ENCODE results near the gene SV2C. TPM values are rescaled to one million over a fixed set of nuclear protein-coding genes. Genes with fewer than 3 reads are reported as not detected.

Gene SV2C
- total and polyA plus RNA-seq, 5 experiments from 2014 or later, result not detected

DNA sequence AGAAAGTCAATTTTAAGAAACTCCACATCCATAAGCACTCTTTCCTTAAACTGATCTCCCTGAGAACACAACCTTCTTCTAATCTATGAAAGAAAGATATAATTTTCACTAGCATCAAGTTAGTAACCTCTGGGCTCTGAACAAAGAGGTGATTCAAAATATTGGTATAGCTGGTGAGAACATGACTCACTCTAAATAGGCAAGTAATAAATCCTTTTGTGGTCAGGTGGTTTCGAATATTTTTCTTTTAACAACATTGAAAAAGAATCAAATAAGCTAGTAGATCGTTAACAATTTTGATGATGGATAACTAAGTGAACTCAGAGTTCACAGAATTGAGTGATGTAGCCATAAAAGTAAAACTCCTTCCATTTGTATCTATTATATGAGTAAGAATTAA, 169.3 kb downstream of the SV2C start:
- Mint-ChIP-seq H3K9me3 (no peaks in the 10 kb centered on the region), H3K27ac (no peak overlapping the region), H3K27me3 (peaks cover 0 to 10% (median 7%) of the 10 kb centered on the region in 5 donors), H3K4me1 (peaks cover 0 to 9% (median 7%) of the 10 kb centered on the region in 4 donors), H3K36me3 (no peaks in the 10 kb centered on the region), H3K4me3 (no peak overlapping the region)
- DNase-seq (no peak), ATAC-seq (no peak)
- POLR2A ChIA-PET, result no interaction called here

DNA sequence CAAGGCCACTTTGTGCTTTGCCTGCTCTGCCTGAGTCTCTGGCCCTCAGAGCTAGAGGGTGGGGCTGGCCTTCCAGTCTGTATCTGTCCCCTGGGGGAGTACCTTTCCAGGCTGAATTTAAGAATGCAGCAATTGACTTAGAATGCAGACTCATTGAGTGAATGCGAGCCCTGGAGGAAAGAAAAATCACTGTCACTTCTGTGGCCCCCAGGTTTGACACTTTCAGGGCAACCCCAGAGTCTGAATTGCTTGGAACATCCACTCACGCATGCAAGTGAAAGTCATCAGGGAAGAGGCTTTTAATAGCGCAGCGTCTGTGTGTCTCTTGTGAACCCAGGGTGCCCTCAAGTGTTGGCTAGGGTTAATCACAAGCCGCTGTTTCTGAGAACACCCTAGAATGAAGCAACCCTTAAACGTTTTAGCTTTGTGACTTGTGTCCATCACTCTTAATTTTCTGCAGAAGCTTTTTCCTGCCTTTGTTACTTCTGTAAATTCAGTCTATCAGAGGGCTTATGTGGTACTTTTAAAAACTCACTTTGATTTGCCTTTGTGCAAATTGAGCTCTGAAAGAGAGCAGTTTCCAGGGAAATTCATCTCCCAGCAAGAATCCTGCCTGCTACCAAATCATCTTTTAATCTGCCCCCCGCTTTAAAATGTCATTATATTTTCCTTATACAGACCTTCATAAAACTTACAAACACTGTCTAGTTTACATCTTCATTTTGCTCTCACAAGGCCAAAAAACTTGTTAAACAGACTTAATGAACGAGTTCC, 173.1 kb downstream of the SV2C start:
- ATAC-seq (peak; percentile 98 to 99), DNase-seq (peak; percentile 8 to 71 (median 50))
- Mint-ChIP-seq H3K9me3 (no peaks in the 10 kb centered on the region), H3K27ac (peak overlapping the region in 2 of 10 donors; percentile 4 to 35), H3K36me3 (no peaks in the 10 kb centered on the region), H3K4me3 (peak overlapping the region in 5 of 10 donors; percentile 7 to 45 (median 20)), H3K4me1 (peaks cover 0 to 9% (median 7%) of the 10 kb centered on the region in 4 donors), H3K27me3 (peaks cover 0 to 10% (median 7%) of the 10 kb centered on the region in 5 donors)
- POLR2A ChIA-PET, result no interaction called here

DNA sequence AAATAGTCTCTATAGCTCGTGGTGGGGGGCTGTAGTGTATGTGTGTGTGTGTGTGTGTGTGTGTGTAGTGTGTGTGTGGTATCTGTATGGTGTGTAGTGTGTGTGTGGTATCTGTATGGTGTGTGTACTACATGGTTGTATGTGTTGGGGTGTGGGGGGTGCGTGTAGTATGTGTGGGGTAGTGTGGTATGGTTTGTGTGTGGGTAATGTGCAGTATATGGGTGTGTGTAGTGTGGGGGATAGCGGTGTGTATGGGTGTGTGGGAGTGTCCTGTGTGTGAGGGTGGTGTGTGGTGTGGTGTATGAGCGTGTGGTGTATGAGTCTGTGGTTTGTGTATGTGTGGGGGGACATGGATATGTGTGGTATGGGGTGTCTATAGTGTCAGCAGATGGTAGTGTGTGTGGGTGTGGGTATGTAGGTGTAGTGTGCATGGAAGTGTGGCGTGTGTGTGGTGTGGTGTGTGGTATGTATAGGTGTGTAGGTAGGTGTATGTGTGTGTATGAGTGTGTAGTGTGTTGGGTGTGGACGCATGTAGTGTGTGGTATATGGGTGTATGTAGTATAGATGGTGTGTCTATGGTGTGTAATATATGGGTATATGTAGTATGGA, 174.1 kb downstream of the SV2C start:
- no peak for DNase-seq
- POLR2A ChIA-PET, result no interaction called here
- H3K9me3 Mint-ChIP-seq, result peaks cover 0 to 2% (median 0%) of the 10 kb centered on the region in 9 donors
- peaks cover 0 to 10% (median 7%) of the 10 kb centered on the region in 5 donors for H3K27me3 Mint-ChIP-seq
- no peaks in the 10 kb centered on the region for H3K36me3 Mint-ChIP-seq
- peaks cover 0 to 9% (median 7%) of the 10 kb centered on the region in 4 donors for H3K4me1 Mint-ChIP-seq
- no peak for ATAC-seq
- H3K27ac Mint-ChIP-seq, result no peak overlapping the region
- no peak overlapping the region for H3K4me3 Mint-ChIP-seq

DNA sequence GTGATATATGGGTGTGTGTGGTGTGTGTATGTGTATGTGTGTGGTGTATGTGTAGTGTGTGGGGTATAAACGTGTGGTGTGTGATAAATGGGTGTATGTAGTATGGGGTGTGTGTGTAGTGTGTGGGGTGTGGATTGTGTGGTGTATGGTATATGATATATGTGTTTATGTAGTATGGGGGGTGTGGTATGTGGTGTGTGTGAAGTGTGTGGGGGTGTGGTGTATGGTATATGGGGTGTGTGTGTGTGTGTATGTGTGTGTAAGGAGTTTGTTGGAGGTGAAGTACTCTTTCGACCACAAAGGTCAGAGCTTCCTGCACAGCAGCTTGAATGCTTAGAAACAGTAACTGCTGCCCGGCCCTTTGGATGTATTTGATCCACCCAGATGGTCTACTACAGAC, 174.7 kb downstream of the SV2C start:
- Mint-ChIP-seq H3K36me3 (peaks cover 0 to 5% (median 3%) of the 10 kb centered on the region in 3 donors), H3K4me3 (no peak overlapping the region), H3K27me3 (peaks cover 0 to 10% (median 7%) of the 10 kb centered on the region in 5 donors), H3K4me1 (peaks cover 0 to 9% (median 7%) of the 10 kb centered on the region in 4 donors), H3K27ac (no peak overlapping the region), H3K9me3 (peaks cover 0 to 7% (median 4%) of the 10 kb centered on the region in 9 donors)
- POLR2A ChIA-PET, result no interaction called here
- ATAC-seq (no peak), DNase-seq (no peak)

DNA sequence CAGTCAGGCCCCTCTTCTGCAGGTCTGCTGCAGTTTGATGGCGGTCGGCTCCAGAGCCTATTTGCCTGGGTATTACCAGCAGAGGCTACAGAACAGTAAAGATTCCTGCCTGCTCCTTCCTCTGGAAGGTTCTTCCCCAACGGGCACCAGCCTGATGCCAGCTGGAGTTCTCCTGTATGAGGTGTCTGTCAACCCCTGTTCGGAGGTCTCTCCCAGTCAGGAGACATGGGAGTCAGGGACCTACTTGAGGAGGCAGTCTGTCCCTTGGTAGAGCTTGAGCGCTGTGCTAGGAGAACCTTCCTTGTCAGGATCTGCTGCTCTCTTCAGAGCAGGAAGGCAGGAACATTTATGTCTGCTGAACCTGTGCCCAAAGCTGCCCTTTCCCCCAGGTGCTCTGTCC, 181.5 kb downstream of the SV2C start:
- peaks cover 0 to 16% (median 12%) of the 10 kb centered on the region in 3 donors for H3K36me3 Mint-ChIP-seq
- H3K4me3 Mint-ChIP-seq, result no peak overlapping the region
- POLR2A ChIA-PET, result no interaction called here

DNA sequence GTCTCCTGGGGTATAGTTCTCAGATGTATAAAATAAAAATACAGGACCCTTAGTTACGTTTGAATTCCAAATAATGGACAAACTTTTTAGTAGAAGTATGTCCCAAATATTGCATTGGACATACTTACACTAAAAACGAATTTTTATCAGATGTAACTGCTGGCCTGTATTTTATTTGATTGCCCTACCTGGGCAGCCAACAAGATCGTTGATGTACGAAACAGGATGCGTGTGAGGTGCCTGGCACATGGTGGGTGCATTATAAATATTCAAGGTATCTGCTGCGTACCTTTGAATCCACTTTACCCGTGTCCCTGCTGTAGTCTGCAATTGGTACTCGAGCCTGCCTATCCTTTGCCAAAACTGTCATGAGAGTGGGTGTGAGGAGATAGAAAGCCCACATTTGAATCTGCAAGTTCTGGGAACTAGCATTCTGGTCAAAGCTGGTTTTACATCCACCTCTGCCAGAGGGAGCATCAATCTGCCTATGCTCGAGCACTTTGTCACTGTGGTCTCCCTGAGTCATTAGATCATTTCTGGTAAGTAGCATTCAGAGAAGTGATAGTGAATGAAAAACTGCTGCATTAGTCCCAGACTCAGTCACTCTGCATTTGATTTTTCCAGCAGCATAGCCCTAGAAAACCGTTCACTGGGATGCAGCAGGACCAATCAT, 186.2 kb downstream of the SV2C start:
- H3K27me3 Mint-ChIP-seq, result peaks cover 4 to 14% (median 7%) of the 10 kb centered on the region in 5 donors
- H3K27ac Mint-ChIP-seq, result peak overlapping the region in 1 of 10 donors; percentile 32
- H3K36me3 Mint-ChIP-seq, result no peaks in the 10 kb centered on the region
- ATAC-seq (no peak), DNase-seq (no peak)
- POLR2A ChIA-PET, result no interaction called here
- peaks cover 0 to 11% (median 2%) of the 10 kb centered on the region in 4 donors for H3K4me1 Mint-ChIP-seq
- no peak overlapping the region for H3K4me3 Mint-ChIP-seq
- H3K9me3 Mint-ChIP-seq, result peaks cover 0 to under 1% (median 0%) of the 10 kb centered on the region in 9 donors

More for the DNA sequence above, 181.5 kb downstream of the SV2C start:
- DNase-seq (peak in 1 of 10 donors; percentile 62), ATAC-seq (no peak)
- Mint-ChIP-seq H3K27me3 (peaks cover 4 to 17% (median 7%) of the 10 kb centered on the region in 5 donors), H3K9me3 (peaks cover 0 to 22% (median 9%) of the 10 kb centered on the region in 9 donors), H3K4me1 (peaks cover 0 to under 1% (median 0%) of the 10 kb centered on the region in 4 donors), H3K27ac (no peak overlapping the region)

DNA sequence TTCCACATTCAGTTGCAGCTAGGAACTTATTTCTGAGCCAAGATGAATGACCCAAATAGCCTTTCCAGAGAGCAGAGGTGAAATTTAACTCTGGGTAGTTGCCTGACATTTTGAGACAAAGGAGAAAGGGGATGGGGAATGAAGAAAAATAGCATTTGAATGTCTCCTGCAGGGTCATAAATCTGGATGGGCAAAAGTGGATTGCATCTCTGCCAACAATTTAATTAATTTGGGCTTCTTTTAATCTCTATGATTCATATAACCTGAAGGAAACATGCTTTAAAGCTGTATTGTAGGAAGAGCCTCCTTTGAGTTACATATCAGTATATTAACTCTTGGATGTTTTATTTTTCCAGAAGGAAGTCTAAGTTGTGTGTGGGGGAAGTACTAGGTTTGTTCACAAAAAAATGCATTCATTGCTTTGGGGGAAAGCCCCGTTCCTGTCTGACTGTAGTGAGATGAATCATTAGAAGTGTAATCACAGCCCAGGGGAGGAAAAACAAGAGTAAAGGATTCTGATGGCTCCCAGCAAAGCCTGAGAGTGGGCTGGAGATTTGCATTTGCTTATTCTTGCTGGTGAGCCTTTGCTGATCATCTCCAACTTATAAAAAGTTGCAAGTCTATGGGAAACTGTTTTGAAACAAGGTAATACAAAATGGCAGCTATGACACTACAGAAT, 186.9 kb downstream of the SV2C start:
- ATAC-seq, result no peak
- no peaks in the 10 kb centered on the region for H3K36me3 Mint-ChIP-seq
- DNase-seq, result no peak
- H3K9me3 Mint-ChIP-seq, result no peaks in the 10 kb centered on the region
- H3K27me3 Mint-ChIP-seq, result peaks cover 4 to 14% (median 7%) of the 10 kb centered on the region in 5 donors
- H3K4me1 Mint-ChIP-seq, result peaks cover 0 to 11% (median 2%) of the 10 kb centered on the region in 4 donors
- H3K27ac Mint-ChIP-seq, result peak overlapping the region in 1 of 10 donors; percentile 8
- POLR2A ChIA-PET, result no interaction called here
- H3K4me3 Mint-ChIP-seq, result no peak overlapping the region

DNA sequence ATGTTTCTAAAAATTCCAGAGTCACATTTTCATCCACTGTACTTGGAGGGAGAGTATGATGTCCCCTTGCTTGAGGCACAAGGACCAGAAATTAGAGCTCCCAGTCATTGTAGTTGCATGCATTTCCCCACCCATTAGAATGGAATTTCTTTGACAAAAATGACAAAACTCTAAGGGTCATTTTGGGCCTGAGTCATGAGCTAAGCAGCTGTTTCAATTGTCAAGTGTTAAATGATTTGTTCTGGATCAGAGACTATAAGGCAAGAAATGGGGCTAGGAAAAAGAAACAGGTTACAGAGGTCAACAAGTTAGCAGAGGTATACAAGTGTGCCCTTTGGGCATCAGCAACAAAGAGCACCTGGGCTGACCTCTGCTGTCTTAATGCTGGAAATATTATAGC, 188.7 kb downstream of the SV2C start:
- H3K9me3 Mint-ChIP-seq, result no peaks in the 10 kb centered on the region
- ATAC-seq, result no peak

DNA sequence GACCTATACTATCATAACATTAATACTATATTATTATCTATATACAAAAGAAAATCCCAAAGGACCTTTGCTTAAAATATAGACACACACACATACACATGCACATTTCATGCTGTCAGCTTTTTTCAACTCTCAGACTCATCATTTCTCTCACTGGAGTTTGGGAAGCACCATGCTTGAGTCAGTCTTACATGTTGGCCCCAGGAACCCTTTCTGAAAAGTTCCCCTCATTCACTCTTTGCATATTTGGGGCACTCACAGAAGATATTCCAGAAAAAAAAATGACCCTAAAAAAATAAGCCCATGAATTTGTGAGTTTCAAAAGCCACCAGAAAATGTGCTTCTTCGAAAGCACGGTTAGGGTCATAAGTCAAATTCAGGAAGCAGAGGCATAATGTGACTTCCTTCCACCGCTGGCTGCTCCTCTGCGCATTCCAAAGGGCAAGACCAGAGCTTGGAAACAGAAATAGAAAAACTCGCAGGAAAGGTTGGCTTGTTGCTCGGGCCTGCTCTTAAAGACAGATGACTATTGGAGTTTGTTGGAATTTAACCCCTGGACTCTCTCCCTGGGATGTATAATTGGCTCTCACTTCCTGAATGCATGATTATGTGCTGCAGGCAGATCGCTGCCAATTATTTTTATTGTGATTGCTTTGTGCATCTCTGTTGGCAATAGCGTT, 190.2 kb downstream of the SV2C start:
- peaks cover 0 to 11% (median 2%) of the 10 kb centered on the region in 4 donors for H3K4me1 Mint-ChIP-seq

More for the DNA sequence above, 188.7 kb downstream of the SV2C start:
- no peak for DNase-seq
- Mint-ChIP-seq H3K27ac (peak overlapping the region in 1 of 10 donors; percentile 53), H3K27me3 (peaks cover under 1 to 9% (median 2%) of the 10 kb centered on the region in 5 donors), H3K4me3 (no peak overlapping the region), H3K4me1 (peaks cover 0 to 11% (median 2%) of the 10 kb centered on the region in 4 donors), H3K36me3 (no peaks in the 10 kb centered on the region)
- POLR2A ChIA-PET, result interaction anchor here (0.8 kb wide), 1 partner anchor 842 kb away, joined by 3 read pairs; no protein-coding TSS in a partner anchor

DNA sequence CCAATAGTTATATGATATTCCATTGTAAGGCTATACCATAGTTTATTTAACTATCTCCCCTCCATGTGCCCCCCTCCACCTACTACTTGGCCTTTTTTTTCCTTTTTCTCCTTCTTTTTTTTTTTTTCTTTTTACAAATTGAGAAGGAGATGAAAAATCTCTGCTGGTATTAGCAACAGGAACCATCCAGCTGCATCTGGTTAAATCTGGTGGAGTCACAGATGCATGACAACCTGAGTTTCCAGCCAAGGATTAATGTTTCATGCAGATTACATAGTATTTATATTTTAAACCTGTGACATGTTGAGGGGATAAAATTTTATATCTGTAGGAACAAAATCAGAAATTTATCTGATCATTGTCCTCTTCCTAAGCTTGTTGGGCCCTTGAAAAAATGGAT, 191.4 kb downstream of the SV2C start:
- Mint-ChIP-seq H3K27ac (no peak overlapping the region), H3K4me3 (no peak overlapping the region), H3K36me3 (no peaks in the 10 kb centered on the region), H3K27me3 (peaks cover 0 to 5% (median 0%) of the 10 kb centered on the region in 5 donors), H3K9me3 (no peaks in the 10 kb centered on the region), H3K4me1 (peaks cover 0 to 11% (median 2%) of the 10 kb centered on the region in 4 donors)
- no peak for ATAC-seq
- DNase-seq, result no peak
- POLR2A ChIA-PET, result no interaction called here

More for the DNA sequence above, 190.2 kb downstream of the SV2C start:
- DNase-seq (no peak), ATAC-seq (no peak)
- H3K9me3 Mint-ChIP-seq, result no peaks in the 10 kb centered on the region
- H3K27ac Mint-ChIP-seq, result no peak overlapping the region
- POLR2A ChIA-PET, result interaction anchor here (0.7 kb wide), 1 partner anchor 309 kb away, joined by 3 read pairs; no protein-coding TSS in a partner anchor
- peaks cover 0 to 5% (median 0%) of the 10 kb centered on the region in 5 donors for H3K27me3 Mint-ChIP-seq
- H3K4me3 Mint-ChIP-seq, result no peak overlapping the region
- H3K36me3 Mint-ChIP-seq, result no peaks in the 10 kb centered on the region

DNA sequence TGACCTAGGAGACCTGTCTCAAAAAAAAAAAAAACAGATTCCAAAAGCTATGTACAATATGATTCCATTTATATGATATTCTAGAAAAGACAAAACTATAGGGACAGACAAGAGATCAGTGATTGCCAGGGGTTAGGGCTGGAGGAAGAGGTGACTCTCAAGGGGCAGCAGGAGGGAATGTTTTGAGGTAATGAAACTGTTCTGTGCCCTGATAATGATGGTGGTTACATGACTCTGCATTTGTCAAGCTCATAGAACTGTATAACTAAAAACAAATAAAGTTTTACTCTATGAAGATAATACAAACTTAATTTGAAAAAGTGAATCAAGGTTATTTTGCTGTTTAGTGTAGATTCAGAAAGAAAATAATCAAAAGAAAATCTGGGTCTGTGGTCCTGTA, 194.6 kb downstream of the SV2C start:
- ATAC-seq, result no peak
- POLR2A ChIA-PET, result interaction anchor here (0.5 kb wide), 1 partner anchor 225 kb away, joined by 3 read pairs; no protein-coding TSS in a partner anchor
- no peak overlapping the region for H3K4me3 Mint-ChIP-seq
- H3K27me3 Mint-ChIP-seq, result no peaks in the 10 kb centered on the region
- no peak for DNase-seq
- H3K27ac Mint-ChIP-seq, result no peak overlapping the region
- peaks cover 0 to 4% (median 0%) of the 10 kb centered on the region in 4 donors for H3K4me1 Mint-ChIP-seq
- no peaks in the 10 kb centered on the region for H3K36me3 Mint-ChIP-seq
- no peaks in the 10 kb centered on the region for H3K9me3 Mint-ChIP-seq
